HK-2 (cell line): ENCODE measurements around the gene GALNT10.

Experiments
- DNase-seq: peaks from one replicate; pipeline ENCODE4 v3.0.0-alpha.2; 2018; ENCODE audit not compliant: unreplicated experiment

The GALNT10 gene

GRCh38 chr5:154320224-154321089 lies 129.9 kb downstream of the GALNT10 start:
- DNase-seq = no peak

DNA sequence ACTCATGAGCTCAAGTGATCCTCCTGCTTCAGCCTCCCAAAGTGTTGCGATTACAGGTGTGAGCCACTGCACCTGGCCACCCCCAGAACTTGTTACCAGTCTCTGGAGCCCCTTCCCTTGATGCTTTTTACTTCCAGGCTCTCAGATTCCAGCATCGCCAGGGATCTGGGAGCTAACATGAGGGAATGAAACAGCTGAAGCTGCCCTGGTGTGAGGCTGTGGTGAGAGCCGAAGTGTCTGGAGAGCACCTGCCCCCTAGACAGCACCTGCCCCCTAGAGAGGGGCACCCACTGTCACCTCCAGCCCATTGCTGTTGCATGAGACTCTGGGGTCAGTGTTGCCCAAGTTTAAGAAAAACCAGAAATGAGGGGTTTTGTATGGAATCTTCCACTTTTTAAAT lies 131.0 kb downstream of the GALNT10 start:
- DNase-seq = no peak

DNA sequence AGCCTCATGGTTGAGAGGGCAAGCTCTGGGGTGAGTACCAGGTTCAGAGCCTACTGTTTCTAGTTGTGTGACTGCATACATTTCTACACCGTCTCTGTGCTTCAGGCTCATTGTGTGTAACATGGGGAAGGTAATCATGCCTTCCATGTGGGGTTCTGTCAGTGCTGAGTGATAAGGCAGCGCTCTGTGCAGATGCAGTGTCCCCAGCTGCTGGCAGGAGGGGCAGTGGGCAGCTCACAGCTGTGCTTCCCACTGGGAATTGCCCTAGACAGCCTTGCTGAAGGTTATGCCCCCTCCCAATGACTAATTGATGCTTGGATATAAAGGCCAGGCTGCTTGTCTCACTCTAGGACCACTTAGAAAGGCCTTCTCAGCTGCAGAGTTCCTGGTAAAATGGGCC lies 133.5 kb downstream of the GALNT10 start:
- no peak for DNase-seq

DNA sequence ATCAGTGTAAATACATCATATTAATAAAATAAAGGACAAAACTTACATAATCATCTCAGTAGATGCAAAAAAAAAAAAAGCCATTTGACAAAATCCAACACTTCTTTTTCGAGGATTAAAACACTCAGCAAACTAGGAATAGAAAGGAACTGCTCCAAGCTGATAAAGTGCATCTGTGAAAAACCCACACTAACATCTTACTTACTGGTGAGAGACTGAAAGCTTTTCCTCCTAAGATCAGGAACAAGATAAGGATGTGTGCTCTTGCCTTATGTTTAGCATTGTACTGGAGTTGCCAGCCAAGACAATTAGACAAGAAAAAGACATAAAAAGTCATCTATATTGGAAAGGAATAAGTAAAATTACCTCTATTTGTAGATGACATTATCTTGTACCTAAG lies 135.0 kb downstream of the GALNT10 start:
- no peak for DNase-seq

DNA sequence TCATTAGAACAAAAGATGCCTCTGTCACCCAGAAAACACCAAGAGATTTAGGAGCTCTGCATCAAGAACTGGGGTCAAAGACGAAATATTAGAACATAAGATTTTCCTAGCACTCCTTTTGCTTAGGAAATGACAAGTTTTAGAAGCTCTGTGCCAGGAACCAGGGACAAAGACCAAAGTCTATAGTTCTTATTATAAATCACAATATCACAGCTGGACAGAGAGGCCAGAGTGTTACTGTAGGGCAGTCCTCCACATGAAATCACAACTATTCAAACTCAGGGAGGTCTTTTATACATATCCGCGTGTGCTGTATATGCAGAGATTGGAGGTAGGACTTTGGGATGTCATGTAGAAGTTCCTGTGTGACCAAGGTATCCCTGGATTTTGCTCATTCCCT lies 138.5 kb downstream of the GALNT10 start:
- DNase-seq = no peak

GRCh38 chr5:154329519-154330040 lies 139.0 kb downstream of the GALNT10 start:
- DNase-seq = no peak

DNA sequence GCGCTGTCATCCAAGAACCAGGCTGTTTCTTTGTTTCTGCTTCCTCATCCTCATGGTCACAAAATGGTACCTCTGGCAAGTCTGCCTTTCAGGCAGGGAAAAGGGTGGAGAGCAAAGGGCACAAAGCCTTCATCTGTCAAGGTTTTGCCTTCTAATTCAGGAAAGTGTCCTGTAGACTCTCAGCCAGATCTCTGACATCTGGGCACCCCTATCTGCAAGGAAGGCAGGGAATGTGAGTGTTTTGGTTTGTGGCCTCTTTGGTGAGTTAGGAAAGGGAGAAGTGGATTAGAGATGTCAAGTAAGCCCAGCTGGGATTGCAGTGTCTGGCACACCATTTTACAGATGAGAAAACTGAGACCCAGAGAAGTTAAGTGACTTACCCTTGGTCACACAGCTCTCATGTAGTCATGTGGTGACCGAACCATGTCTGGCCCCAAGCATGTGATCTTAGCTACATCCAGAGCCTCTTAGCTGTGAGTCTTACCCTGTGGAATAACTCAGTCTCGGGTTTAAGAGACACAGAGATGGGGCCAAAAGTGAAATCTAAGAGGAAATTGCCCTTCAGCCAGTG lies 139.6 kb downstream of the GALNT10 start:
- DNase-seq = no peak

GRCh38 chr5:154331232-154331631 lies 140.7 kb downstream of the GALNT10 start:
- DNase-seq = no peak

DNA sequence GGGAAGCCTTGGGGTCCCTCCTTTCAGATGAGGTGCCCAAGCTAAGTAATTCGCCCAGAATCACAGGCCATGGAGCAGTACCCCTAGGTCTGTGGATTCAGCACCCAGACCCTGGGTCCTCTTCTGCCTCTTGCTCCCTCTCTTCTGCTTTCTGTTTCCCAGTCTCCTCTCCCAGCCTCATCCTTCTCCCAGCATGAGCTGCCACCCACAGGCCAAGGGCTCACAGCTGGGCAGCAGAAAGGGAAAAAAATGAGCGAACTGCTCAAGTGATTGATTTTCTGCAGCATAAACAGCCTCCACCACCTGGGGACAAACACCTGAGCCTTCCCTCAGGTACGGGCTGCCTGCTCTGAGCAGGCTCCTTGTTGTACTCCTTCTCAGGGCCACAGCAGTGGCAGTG lies 141.4 kb downstream of the GALNT10 start:
- no peak for DNase-seq

GRCh38 chr5:154332451-154332850 lies 141.9 kb downstream of the GALNT10 start:
- no peak for DNase-seq

GRCh38 chr5:154333016-154333415 lies 142.5 kb downstream of the GALNT10 start:
- no peak for DNase-seq

DNA sequence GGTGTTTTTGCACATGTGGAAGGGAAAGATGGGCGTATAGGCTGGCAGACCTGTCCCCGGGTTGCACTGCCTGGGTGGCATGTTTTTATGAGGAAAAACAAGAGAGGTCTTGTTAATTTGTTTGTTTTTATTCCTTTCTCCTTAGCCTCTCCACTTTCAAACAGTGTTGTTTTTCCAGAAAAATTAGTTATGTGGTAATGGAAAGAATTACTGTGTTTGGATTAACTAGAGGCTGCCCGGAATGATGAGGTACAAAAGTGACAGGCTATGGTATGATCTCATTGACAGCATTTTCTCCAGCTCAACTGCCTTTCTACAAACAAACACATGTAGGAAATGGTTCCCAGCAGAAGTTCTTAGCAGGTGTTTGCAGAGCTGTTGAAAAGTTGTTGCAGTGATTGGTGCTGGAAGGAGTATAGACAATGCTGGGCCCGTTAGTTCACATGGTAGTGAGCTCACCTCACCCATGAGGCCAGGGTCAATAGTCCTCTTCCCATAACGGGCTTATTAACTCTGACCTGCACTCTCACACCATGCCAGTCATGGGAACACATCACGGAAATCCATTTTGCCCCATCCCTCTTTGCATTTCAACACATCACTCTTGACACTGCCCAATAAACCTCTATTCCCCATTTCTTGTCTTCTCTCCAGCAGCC lies 144.0 kb downstream of the GALNT10 start:
- no peak for DNase-seq

DNA sequence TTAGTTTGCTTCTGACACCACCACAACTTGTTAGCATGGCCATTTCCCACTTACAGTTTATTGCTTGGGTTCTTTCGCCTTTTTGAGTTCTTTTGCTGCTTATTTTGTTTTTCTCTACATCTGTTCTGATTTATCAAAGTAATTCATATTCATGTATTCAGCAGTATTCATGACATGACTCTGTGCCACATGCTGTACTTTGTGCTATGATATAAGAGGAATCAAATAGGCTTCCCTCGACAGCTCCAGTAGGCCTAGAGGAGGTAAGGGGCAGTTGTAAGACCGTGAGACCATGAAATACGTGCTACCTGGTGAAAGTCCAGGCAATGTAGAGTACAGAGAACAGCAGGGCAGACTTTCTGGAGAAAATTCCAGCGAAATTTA lies 144.5 kb downstream of the GALNT10 start:
- DNase-seq = no peak

DNA sequence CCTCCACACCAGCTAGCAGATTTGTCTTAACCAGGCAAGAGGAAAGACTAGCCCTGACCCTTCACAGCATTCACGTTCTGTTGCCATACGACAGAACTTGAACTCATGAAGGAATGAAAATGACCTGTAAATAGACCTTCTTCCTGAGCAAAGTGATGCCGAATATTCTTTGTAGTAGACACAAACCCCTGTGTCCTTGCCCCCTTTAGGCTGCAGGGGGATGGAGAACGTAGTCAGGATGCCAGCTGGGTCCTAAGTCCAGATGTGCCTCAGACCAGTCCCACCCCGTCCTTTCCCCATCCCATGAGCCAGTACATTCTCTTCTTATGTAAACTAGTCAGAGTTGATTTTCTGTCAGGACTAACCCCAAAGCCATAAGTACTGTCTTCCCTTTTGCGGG lies 151.1 kb downstream of the GALNT10 start:
- no peak for DNase-seq

- no peak for DNase-seq
Measured at GRCh38 chr5:154342211-154342610, 151.7 kb downstream of the GALNT10 start.

DNA sequence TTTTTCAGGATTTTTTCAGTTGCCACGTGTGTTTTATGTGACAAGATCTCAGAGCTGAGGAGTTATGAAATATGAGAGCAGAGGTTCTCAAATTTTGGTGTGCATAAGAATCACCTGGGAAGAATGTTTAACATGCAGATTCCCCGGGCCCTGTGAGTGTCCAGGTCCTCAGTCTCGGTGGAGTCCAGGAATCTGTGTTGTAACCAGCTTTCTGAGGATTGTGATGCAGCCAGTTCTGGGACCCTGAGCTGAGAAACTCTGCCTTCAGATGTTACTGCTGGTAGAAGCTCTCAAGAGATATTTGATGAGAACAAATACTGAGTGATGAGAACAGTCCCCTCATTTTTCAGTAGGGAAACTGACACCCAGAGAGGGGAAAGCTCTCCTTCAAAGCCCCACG lies 152.4 kb downstream of the GALNT10 start:
- no peak for DNase-seq

- DNase-seq = no peak
Measured at GRCh38 chr5:154344461-154344860, 153.9 kb downstream of the GALNT10 start.

DNA sequence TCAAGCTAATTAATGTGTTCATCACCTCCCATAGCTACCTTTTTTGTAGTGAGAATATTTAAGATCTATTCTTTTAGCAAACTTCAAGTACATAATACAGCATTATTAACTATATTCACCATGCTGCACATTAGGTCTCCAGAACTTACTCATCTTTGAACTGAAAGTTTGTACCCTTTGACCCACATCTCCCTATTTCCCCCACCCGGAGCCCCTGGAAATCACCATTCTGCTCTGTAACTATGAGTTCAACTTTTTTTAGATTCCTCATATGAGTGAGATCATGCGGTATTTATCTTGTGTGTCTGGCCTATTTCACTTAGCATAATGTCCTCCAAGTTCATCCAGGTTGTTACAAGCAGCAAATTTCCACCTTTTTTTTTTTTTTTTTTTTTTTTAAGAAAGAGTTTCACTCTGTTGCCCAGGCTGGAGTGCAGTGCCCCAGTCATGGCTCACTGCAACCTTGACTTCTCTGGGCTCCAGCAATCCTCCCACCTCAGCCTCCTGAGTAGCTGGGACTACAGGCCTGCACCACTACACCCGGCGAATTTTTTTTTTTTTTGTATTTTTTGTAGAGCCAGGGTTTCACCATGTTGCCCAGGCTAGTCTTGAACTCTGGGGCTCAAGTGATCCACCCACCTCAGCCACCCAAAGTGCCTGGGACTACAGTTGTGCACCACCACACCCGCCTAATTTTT lies 154.9 kb downstream of the GALNT10 start:
- no peak for DNase-seq

DNA sequence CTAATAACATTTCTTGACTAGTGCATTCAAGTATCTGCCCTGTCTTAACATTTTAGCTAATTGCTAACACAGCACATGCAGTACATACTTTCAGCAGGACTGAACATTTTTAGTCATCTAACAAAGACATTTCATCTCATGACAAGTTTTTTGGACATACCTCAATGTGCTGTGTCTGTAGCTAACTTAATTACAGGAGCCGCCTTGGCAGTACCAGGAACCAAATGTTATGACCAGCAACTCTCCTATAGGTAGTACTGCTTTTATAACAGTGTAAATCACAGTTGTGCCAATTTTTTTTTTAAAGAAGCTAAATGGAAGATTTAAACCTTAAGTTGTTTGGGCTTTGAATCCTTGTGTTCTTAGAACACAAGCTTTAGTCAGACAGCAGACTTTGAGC lies 155.9 kb downstream of the GALNT10 start:
- DNase-seq = no peak

DNA sequence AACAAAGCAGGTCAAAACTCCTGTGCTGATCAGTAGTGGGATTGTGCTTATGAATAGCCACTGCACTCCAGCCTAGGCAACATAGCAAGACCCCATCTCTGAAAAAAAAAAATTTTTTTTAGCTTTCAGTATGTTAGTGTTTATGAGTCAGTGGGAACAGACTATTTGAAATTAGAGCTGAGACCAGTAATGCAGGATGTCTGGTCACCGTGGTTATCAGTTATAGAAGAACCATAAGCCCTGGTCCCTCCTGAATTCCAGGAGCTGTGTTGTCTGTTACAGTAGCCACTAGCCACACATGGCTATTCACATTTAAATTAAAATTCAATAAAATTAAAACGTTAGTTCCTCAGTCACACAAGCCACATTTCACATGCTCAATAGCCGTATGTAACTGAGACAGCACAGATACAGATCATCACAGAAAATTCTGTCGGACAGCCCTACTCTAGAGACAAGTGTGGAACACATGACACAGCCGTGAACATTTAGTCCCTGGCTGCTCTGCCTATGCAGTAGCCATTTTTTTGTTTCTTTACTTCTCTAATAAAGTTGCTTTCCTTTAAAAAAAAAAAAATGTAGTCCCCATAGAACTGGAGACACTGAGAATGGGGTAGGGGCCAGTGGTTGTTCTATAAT lies 159.2 kb downstream of the GALNT10 start:
- DNase-seq = no peak

DNA sequence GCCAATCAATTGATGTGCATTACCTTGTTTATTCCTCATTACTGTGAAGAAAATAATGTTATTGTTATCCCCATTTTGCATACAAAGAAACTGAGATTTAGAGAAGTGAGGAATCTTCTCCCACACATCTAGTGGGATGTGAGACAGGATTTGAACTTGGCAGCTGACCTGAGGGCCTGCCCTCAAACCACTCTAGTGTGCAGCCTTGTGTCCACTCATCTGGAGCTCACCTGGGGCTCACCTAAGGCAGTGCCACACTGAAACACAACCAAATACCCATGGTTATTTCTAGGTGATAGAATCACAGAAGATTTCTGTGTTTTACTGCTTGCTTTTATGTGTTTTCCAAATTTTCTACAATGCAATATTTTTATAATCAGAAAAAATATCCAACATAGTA lies 160.6 kb downstream of the GALNT10 start:
- DNase-seq = no peak

- no peak for DNase-seq
Measured at GRCh38 chr5:154351566-154351965, 161.0 kb downstream of the GALNT10 start.
